ENCODE data around the gene MMP2. TPM values are rescaled to one million over a fixed set of nuclear protein-coding genes. Genes with fewer than 3 reads are reported as not detected.

The MMP2 gene
- total and polyA plus RNA-seq, 2 of the 13 experiments (the other 11 are each of a cell fraction or from before 2014, with no cell fraction given): 0.31 to 1.3 TPM

GRCh38 chr16:55443434-55444346 is 35.3 kb upstream of the MMP2 start:
- Histone ChIP-seq H2AFZ (ENCODE audit: low read length) (no peak overlapping the region), H4K20me1 (ENCODE audit: insufficient read depth, low read length) (no peaks in the 10 kb centered on the region), H3K27ac (ENCODE audit: extremely low read length, insufficient read depth, low read length) (no peak overlapping the region), H3K4me3 (replicated peaks in 1 of 3; ENCODE audit: insufficient read depth in 1 of 3, low read depth in 2 of 3, low read length in 3 of 3) (no peak overlapping the region), H3K79me2 (ENCODE audit: insufficient read depth, low read length) (no peaks in the 10 kb centered on the region), H3K9ac (ENCODE audit: insufficient read depth, low read depth, low read length) (no peak overlapping the region), H3K4me2 (ENCODE audit: low read depth, low read length) (no peak overlapping the region), H3K27me3 (ENCODE audit: control insufficient read depth in 1 of 2, insufficient read depth in 2 of 2, low read length in 2 of 2) (peaks cover 2 to 19% of the 10 kb centered on the region in 2 experiments; a peak in 4 of 5 replicates), H3K9me3 (ENCODE audit: low read length) (no peaks in the 10 kb centered on the region), H3K4me1 (ENCODE audit: insufficient read depth, low read length) (no peaks in the 10 kb centered on the region), H3K36me3 (replicated peaks in 1 of 2; ENCODE audit: control insufficient read depth in 1 of 2, insufficient read depth in 2 of 2, low read length in 2 of 2) (no peaks in the 10 kb centered on the region)
- intact Hi-C loops (cut with micrococcal nuclease; ENCODE audit: unreplicated experiment) (no loop called here), in situ Hi-C loops (cut with HindIII; ENCODE audit: extremely low pct_ligation_motif_present, low pct_unique_long_range_greater_than_20kb) (no loop called here)
- BruUV-seq (replicated peaks): no TSS peak
- no peak for FAIRE-seq
- WGBS (ENCODE audit: low lambda C conversion rate): 26% methylated on average over 11 of the region's 11 CpGs
- no peak for DNase-seq (ENCODE audit: low spot score)
- ChIA-PET POLR2A (no interaction called here), CTCF (ENCODE audit: low intra/inter-chr PET ratio, low total read pairs) (interaction anchor here (0.5 kb wide), 1 partner anchor 9 kb away, joined by 4 read pairs; no protein-coding TSS in a partner anchor)
- no peak for TF ChIP-seq CBX2 (IDR thresholded peaks at IDR 0.05; ENCODE audit: low read depth, low read length)
- TF ChIP-seq CBX2 (CRISPR knock-in tag; IDR thresholded peaks at IDR 0.05; ENCODE audit: low read depth): no peak
- no peak for TF ChIP-seq EZH2 (conservative IDR thresholded peaks at IDR 0.05; ENCODE audit: low read depth, low read length)
- 0 out of 2 replicates have a peak, but pooled peaks have one; percentile 20 for TF ChIP-seq JUNB (CRISPR knock-in tag; IDR thresholded peaks at IDR 0.05; ENCODE audit: borderline replicate concordance)
- TF ChIP-seq, protein P1, sequence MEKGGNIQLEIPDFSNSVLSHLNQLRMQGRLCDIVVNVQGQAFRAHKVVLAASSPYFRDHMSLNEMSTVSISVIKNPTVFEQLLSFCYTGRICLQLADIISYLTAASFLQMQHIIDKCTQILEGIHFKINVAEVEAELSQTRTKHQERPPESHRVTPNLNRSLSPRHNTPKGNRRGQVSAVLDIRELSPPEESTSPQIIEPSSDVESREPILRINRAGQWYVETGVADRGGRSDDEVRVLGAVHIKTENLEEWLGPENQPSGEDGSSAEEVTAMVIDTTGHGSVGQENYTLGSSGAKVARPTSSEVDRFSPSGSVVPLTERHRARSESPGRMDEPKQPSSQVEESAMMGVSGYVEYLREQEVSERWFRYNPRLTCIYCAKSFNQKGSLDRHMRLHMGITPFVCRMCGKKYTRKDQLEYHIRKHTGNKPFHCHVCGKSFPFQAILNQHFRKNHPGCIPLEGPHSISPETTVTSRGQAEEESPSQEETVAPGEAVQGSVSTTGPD (CRISPR knock-in tag; IDR thresholded peaks at IDR 0.05): no peak
- TF ChIP-seq, protein P2, sequence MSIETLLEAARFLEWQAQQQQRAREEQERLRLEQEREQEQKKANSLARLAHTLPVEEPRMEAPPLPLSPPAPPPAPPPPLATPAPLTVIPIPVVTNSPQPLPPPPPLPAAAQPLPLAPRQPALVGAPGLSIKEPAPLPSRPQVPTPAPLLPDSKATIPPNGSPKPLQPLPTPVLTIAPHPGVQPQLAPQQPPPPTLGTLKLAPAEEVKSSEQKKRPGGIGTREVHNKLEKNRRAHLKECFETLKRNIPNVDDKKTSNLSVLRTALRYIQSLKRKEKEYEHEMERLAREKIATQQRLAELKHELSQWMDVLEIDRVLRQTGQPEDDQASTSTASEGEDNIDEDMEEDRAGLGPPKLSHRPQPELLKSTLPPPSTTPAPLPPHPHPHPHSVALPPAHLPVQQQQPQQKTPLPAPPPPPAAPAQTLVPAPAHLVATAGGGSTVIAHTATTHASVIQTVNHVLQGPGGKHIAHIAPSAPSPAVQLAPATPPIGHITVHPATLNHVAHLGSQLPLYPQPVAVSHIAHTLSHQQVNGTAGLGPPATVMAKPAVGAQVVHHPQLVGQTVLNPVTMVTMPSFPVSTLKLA (IDR thresholded peaks at IDR 0.05): 0 out of 2 replicates have a peak, but pooled peaks have one; percentile 7
- no peak for ATAC-seq

Data from HepG2 (cell line).